ENCODE measurements around the gene AP3B2.
"Not testable (repeated sequence)": the region's sequence is repeated elsewhere in the genome, so short reads cannot be mapped to it uniquely, and the experiment has no call there.

The AP3B2 gene

GRCh38 chr15:82647045-82647834, 62.4 kb downstream of the AP3B2 start, which contains the start of gene CPEB1:
TSS of gene CPEB1 (minus strand) at chr15:82647363. CDS start at chr15:82628459, 18,904 bp downstream.
- no peak for DNase-seq

GRCh38 chr15:82646250-82647044, 63.2 kb downstream of the AP3B2 start:
- no peak for DNase-seq

- DNase-seq, result not testable (repeated sequence)
Observed at GRCh38 chr15:82644967-82645852, 64.5 kb downstream of the AP3B2 start.

- no peak for DNase-seq
Observed at GRCh38 chr15:82643992-82644391, 65.7 kb downstream of the AP3B2 start.

GRCh38 chr15:82642656-82643055, 67.0 kb downstream of the AP3B2 start:
- no peak for DNase-seq

- no peak for DNase-seq
Observed at GRCh38 chr15:82641129-82641798, 68.4 kb downstream of the AP3B2 start.

GRCh38 chr15:82640672-82641071, 69.0 kb downstream of the AP3B2 start:
- no peak for DNase-seq

- no peak for DNase-seq
Observed at GRCh38 chr15:82635798-82636197, 73.9 kb downstream of the AP3B2 start.

GRCh38 chr15:82630033-82630432, 79.6 kb downstream of the AP3B2 start:
- DNase-seq, result no peak

GRCh38 chr15:82625136-82625535, 84.5 kb downstream of the AP3B2 start:
- DNase-seq, result no peak

- DNase-seq, result no peak
Observed at GRCh38 chr15:82624438-82624837, 85.2 kb downstream of the AP3B2 start.

GRCh38 chr15:82624008-82624407, 85.7 kb downstream of the AP3B2 start:
- DNase-seq, result no peak

GRCh38 chr15:82621970-82622369, 87.7 kb downstream of the AP3B2 start:
- DNase-seq, result no peak

- no peak for DNase-seq
Observed at GRCh38 chr15:82613747-82614146, 95.9 kb downstream of the AP3B2 start.

- no peak for DNase-seq
Observed at GRCh38 chr15:82611348-82611747, 98.3 kb downstream of the AP3B2 start.

Measured in activated CD4-positive, alpha-beta T cell treated with anti-CD3 and anti-CD28 coated beads, Interleukin-2, amount 50 U/mL, for 16 hours (primary cell).